ENCODE data around the gene NOC2L.
A peak's percentile ranks its signal among the peaks of the same experiment; 100 is the strongest.
"Not testable (repeated sequence)": the region's sequence is repeated elsewhere in the genome, so short reads cannot be mapped to it uniquely, and the experiment has no call there.

Gene NOC2L

GRCh38 chr1:960363-961131 lies 1.5 kb upstream of the NOC2L start, which contains the start of gene KLHL17:
Gene KLHL17, plus strand, starts transcription at chr1:960584. Its CDS starts 110 bp downstream, at chr1:960694.
- DNase-seq, result peak; percentile 38

GRCh38 chr1:959731-960362 lies 791 bp upstream of the NOC2L start:
- no peak for DNase-seq

GRCh38 chr1:956636-957035 lies 2.4 kb downstream of the NOC2L start:
- no peak for DNase-seq

GRCh38 chr1:955474-955873 lies 3.6 kb downstream of the NOC2L start:
- no peak for DNase-seq

- no peak for DNase-seq
These were observed 4.1 kb downstream of the NOC2L start for GRCh38 chr1:954927-955326.

GRCh38 chr1:953524-954320 lies 5.3 kb downstream of the NOC2L start:
- no peak for DNase-seq

GRCh38 chr1:952603-953002 lies 6.5 kb downstream of the NOC2L start:
- DNase-seq, result no peak

- DNase-seq, result no peak
These were observed 6.9 kb downstream of the NOC2L start for GRCh38 chr1:952201-952600.

- DNase-seq, result no peak
These were observed 7.7 kb downstream of the NOC2L start for GRCh38 chr1:951364-951763.

- DNase-seq, result no peak
These were observed 8.2 kb downstream of the NOC2L start for GRCh38 chr1:950881-951280.

- no peak for DNase-seq
These were observed 8.8 kb downstream of the NOC2L start for GRCh38 chr1:950268-950667.

- DNase-seq, result no peak
These were observed 11.1 kb downstream of the NOC2L start for GRCh38 chr1:947958-948357.

- not testable (repeated sequence) for DNase-seq
These were observed 12.2 kb downstream of the NOC2L start for GRCh38 chr1:946811-947210.

- DNase-seq, result no peak
These were observed 13.1 kb downstream of the NOC2L start for GRCh38 chr1:945688-946556.

GRCh38 chr1:944341-945325 lies 14.4 kb downstream of the NOC2L start:
- DNase-seq, result no peak

- no peak for DNase-seq
These were observed 15.3 kb downstream of the NOC2L start for GRCh38 chr1:943545-944340.

GRCh38 chr1:942864-943533 lies 16.1 kb downstream of the NOC2L start:
- no peak for DNase-seq

GRCh38 chr1:942411-942821 lies 16.6 kb downstream of the NOC2L start:
- DNase-seq, result no peak

GRCh38 chr1:941588-942383 lies 17.3 kb downstream of the NOC2L start:
- DNase-seq, result peak; percentile 45
